ENCODE data around the gene PIGP.

Gene PIGP

DNA sequence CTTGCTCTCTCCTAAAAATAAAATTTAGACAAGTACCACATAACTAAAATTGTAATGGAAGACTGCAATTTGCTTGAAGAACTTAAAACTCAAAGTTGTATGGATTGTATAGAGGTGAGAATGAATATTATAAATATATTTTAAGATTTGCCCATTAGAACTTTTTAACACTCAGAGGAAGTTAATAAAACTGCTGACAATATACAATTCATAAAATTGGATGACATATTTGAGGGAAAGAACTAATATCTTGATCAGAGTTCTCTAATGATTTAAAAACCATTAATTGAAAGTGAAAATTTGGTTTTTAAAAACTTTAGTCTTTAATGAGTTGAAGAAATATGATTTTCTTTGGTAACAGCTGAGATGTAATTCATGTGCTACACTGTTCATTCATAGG, 21.1 kb upstream of the PIGP start:
- Histone ChIP-seq H3K4me2 (ENCODE audit: insufficient read depth, low read length) (no peak overlapping the region), H2AFZ (ENCODE audit: low read depth, low read length) (no peak overlapping the region), H4K20me1 (ENCODE audit: insufficient read depth, low read length) (no peaks in the 10 kb centered on the region), H3K36me3 (ENCODE audit: insufficient read depth, low read length) (peaks cover 71% of the 10 kb centered on the region), H3K4me1 (ENCODE audit: insufficient read depth, low read length) (no peaks in the 10 kb centered on the region), H3K27ac (ENCODE audit: low read length) (no peak overlapping the region), H3K9me3 (ENCODE audit: insufficient read depth, low read length, severe bottlenecking) (no peaks in the 10 kb centered on the region), H3K4me3 (ENCODE audit: low read depth in 1 of 2, low read length in 2 of 2) (no peak overlapping the region), H3K27me3 (ENCODE audit: insufficient read depth, low read length, poor library complexity) (no peaks in the 10 kb centered on the region), H3K9ac (ENCODE audit: low read depth, low read length) (no peak overlapping the region), H3K79me2 (ENCODE audit: insufficient read depth, low read length) (peaks cover 17% of the 10 kb centered on the region)
- no peak for TF ChIP-seq EZH2 (IDR thresholded peaks at IDR 0.05; ENCODE audit: borderline replicate concordance, low read depth, low read length, severe bottlenecking)
- TF ChIP-seq, protein P1, sequence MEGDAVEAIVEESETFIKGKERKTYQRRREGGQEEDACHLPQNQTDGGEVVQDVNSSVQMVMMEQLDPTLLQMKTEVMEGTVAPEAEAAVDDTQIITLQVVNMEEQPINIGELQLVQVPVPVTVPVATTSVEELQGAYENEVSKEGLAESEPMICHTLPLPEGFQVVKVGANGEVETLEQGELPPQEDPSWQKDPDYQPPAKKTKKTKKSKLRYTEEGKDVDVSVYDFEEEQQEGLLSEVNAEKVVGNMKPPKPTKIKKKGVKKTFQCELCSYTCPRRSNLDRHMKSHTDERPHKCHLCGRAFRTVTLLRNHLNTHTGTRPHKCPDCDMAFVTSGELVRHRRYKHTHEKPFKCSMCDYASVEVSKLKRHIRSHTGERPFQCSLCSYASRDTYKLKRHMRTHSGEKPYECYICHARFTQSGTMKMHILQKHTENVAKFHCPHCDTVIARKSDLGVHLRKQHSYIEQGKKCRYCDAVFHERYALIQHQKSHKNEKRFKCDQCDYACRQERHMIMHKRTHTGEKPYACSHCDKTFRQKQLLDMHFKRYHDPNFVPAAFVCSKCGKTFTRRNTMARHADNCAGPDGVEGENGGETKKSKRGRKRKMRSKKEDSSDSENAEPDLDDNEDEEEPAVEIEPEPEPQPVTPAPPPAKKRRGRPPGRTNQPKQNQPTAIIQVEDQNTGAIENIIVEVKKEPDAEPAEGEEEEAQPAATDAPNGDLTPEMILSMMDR (IDR thresholded peaks at IDR 0.05; ENCODE audit: borderline replicate concordance, extremely low read depth, low read length, poor library complexity, severe bottlenecking) = no peak
- no peak for DNase-seq
- no peak for ATAC-seq (ENCODE audit: insufficient read depth, low read depth)

DNA sequence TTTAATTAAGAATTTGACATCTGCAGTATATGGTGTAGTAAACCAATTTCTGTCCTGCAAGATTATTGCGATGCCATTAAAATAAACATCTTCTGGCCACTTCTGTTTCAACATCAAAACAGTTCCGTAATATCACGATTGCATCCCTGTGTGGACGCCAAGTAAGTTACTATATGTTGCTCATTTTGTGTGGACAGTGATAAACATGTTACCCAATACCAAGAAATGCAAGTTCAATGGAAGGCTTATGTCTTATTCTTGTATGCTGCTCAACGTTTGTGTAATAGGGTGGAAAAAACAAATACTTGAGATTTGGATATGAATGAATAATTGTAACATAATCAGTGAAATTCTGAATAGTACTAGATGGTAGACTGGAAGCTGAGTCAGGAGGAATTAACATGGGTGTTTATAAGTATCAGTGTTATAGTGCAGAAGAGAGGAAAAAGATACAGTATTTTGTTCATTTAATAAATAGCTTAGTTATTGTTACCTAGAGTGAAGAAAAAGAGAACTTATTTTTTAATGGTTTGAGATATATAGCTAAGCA, 15.4 kb upstream of the PIGP start:
- H3K9me3 ChIP-seq (ENCODE audit: insufficient read depth, low read length, severe bottlenecking) = no peaks in the 10 kb centered on the region
- TF ChIP-seq EZH2 (IDR thresholded peaks at IDR 0.05; ENCODE audit: borderline replicate concordance, low read depth, low read length, severe bottlenecking) = no peak
- DNase-seq (no peak), ATAC-seq (ENCODE audit: insufficient read depth, low read depth) (no peak)
- H3K79me2 ChIP-seq (ENCODE audit: insufficient read depth, low read length) = peaks cover 72% of the 10 kb centered on the region
- peaks cover 34% of the 10 kb centered on the region for H3K36me3 ChIP-seq (ENCODE audit: insufficient read depth, low read length)
- H3K4me1 ChIP-seq (ENCODE audit: insufficient read depth, low read length) = no peaks in the 10 kb centered on the region
- H3K9ac ChIP-seq (ENCODE audit: low read depth, low read length) = no peak overlapping the region
- no peak overlapping the region for H3K27ac ChIP-seq (ENCODE audit: low read length)
- H4K20me1 ChIP-seq (ENCODE audit: insufficient read depth, low read length) = peaks cover 28% of the 10 kb centered on the region; the same call in 1 of the 2 replicates
- H3K4me2 ChIP-seq (ENCODE audit: insufficient read depth, low read length) = no peak overlapping the region
- no peaks in the 10 kb centered on the region for H3K27me3 ChIP-seq (ENCODE audit: insufficient read depth, low read length, poor library complexity)
- no peak overlapping the region for H3K4me3 ChIP-seq (ENCODE audit: low read depth in 1 of 2, low read length in 2 of 2)
- no peak overlapping the region for H2AFZ ChIP-seq (ENCODE audit: low read depth, low read length)

DNA sequence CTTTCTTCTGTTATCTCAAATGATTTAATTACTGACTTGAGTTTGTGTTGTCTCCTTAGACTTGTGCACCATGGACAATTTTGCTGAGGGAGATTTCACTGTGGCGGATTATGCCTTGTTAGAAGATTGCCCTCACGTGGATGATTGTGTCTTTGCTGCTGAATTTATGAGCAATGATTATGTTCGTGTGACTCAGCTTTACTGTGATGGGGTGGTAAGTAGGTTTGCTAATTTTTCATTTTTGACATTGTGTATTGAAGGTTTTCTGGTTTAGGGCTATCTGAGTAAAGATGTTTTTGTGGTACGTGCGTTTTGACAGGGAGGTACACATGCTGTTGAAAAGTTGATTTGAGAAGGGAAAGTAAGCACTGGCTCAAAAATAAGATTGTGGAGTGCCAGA, 14.3 kb upstream of the PIGP start:
- Histone ChIP-seq H3K27me3 (ENCODE audit: insufficient read depth, low read length, poor library complexity) (no peaks in the 10 kb centered on the region), H3K79me2 (ENCODE audit: insufficient read depth, low read length) (peaks cover 83% of the 10 kb centered on the region), H2AFZ (ENCODE audit: low read depth, low read length) (no peak overlapping the region), H3K36me3 (ENCODE audit: insufficient read depth, low read length) (peaks cover 30% of the 10 kb centered on the region), H3K9me3 (ENCODE audit: insufficient read depth, low read length, severe bottlenecking) (no peaks in the 10 kb centered on the region), H4K20me1 (ENCODE audit: insufficient read depth, low read length) (peaks cover 33% of the 10 kb centered on the region; the same call in 1 of the 2 replicates), H3K4me1 (ENCODE audit: insufficient read depth, low read length) (no peaks in the 10 kb centered on the region), H3K9ac (ENCODE audit: low read depth, low read length) (no peak overlapping the region), H3K27ac (ENCODE audit: low read length) (no peak overlapping the region), H3K4me2 (ENCODE audit: insufficient read depth, low read length) (no peak overlapping the region), H3K4me3 (ENCODE audit: low read depth in 1 of 2, low read length in 2 of 2) (no peak overlapping the region)
- ATAC-seq (ENCODE audit: insufficient read depth, low read depth) (no peak), DNase-seq (no peak)
- TF ChIP-seq, protein P1 (IDR thresholded peaks at IDR 0.05; ENCODE audit: borderline replicate concordance, extremely low read depth, low read length, poor library complexity, severe bottlenecking) = no peak
- TF ChIP-seq EZH2 (IDR thresholded peaks at IDR 0.05; ENCODE audit: borderline replicate concordance, low read depth, low read length, severe bottlenecking) = no peak

DNA sequence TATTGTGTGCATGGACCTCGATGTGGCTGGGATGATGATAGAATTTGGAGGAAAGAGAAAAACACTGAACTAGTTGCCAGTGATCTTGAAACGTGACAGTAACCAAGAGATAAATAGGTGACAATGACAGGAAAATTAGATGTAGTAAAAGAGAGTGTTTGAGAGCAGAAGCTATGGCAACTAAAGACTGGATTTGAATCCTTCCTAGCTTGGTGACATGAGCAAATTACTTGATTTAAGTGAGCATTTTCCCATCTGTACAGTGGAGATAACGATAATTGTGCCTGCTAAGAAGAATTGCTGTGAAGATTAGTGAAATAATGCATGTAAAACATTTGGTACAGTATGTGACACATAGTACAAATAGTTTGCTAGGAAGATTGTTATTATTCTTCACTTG, 12.9 kb upstream of the PIGP start:
- Histone ChIP-seq H2AFZ (ENCODE audit: low read depth, low read length) (no peak overlapping the region), H3K4me1 (ENCODE audit: insufficient read depth, low read length) (no peaks in the 10 kb centered on the region), H3K36me3 (ENCODE audit: insufficient read depth, low read length) (peaks cover 20% of the 10 kb centered on the region), H3K27ac (ENCODE audit: low read length) (no peak overlapping the region), H3K4me3 (ENCODE audit: low read depth in 1 of 2, low read length in 2 of 2) (no peak overlapping the region), H4K20me1 (ENCODE audit: insufficient read depth, low read length) (peaks cover 33% of the 10 kb centered on the region; the same call in 1 of the 2 replicates), H3K9ac (ENCODE audit: low read depth, low read length) (no peak overlapping the region), H3K27me3 (ENCODE audit: insufficient read depth, low read length, poor library complexity) (no peaks in the 10 kb centered on the region), H3K9me3 (ENCODE audit: insufficient read depth, low read length, severe bottlenecking) (no peaks in the 10 kb centered on the region), H3K4me2 (ENCODE audit: insufficient read depth, low read length) (no peak overlapping the region), H3K79me2 (ENCODE audit: insufficient read depth, low read length) (peaks cover 90% of the 10 kb centered on the region)
- DNase-seq (no peak), ATAC-seq (ENCODE audit: insufficient read depth, low read depth) (no peak)
- TF ChIP-seq EZH2 (IDR thresholded peaks at IDR 0.05; ENCODE audit: borderline replicate concordance, low read depth, low read length, severe bottlenecking) = no peak
- TF ChIP-seq, protein P1 (IDR thresholded peaks at IDR 0.05; ENCODE audit: borderline replicate concordance, extremely low read depth, low read length, poor library complexity, severe bottlenecking) = no peak
